Panc1 (cell line): ENCODE results near the gene ZNF200. TPM values are rescaled to one million over a fixed set of nuclear protein-coding genes. Genes with fewer than 3 reads are reported as not detected.

Experiments
- ATAC-seq: fragments of 200-7000 bp; cut with Tn5 transposase; 2 replicates; pipeline ENCODE4 v1.9.1; 2020; ENCODE audit warnings: mild to moderate bottlenecking, moderate library complexity
- BruUV-seq: library from RNA; stranded (reverse); fragments of 400-500 nt; replicated peaks from 2 replicates; lab custom pipeline; 2021; lab: Mats Ljungman, UMichigan
- CTCF ChIA-PET: fragments of 300-600 bp; sonication (Branson Sonifier 250); formaldehyde crosslinking; loops from one replicate; lab custom pipeline; 2022; ENCODE audit warnings: antibody characterized with exemption; lab: Charles Lee
- POLR2A ChIA-PET: fragments of 300-600 bp; sonication (Branson Sonifier 250); formaldehyde crosslinking; loops from one replicate; lab custom pipeline; 2022; ENCODE audit warnings: antibody characterized with exemption; lab: Charles Lee
- DNase-seq: peaks from one replicate; pipeline ENCODE4 v3.0.0-alpha.2; 2010; ENCODE audit warnings: low read depth, low spot score
- H3K27ac ChIP-seq: 2 replicates; pipeline ENCODE4 v1.5.1; 2011; ENCODE audit warnings: mild to moderate bottlenecking, low read length, inconsistent platforms
- H3K27me3 ChIP-seq: fragments of 200-500 bp; sonication (Bioruptor generic); 2 replicates; pipeline ENCODE4 v1.6.0; 2014; ENCODE audit warnings: low read length, inconsistent platforms; ENCODE audit not compliant: control insufficient read depth, insufficient read depth
- H3K36me3 ChIP-seq: fragments of 200-500 bp; sonication (Bioruptor generic); 2 replicates; pipeline ENCODE4 v1.5.1; 2014; ENCODE audit warnings: inconsistent platforms, mild to moderate bottlenecking, low read length, moderate library complexity; ENCODE audit not compliant: control insufficient read depth, insufficient read depth
- H3K4me1 ChIP-seq: 2 replicates; pipeline ENCODE4 v1.5.1; 2011; ENCODE audit warnings: inconsistent platforms, mild to moderate bottlenecking, low read length, moderate library complexity; ENCODE audit not compliant: control insufficient read depth, insufficient read depth
- H3K4me3 ChIP-seq, 2 experiments: 2 replicates each; pipeline ENCODE4 v1.5.1; 2011 to 2012; ENCODE audit warnings: low read depth in 2 of 2, low read length in 2 of 2, mild to moderate bottlenecking in 2 of 2, inconsistent platforms in 1 of 2, moderate library complexity in 1 of 2
- H3K9me3 ChIP-seq: fragments of 200-500 bp; sonication (Bioruptor generic); 2 replicates; pipeline ENCODE4 v1.5.1; 2014; ENCODE audit warnings: low read depth, mild to moderate bottlenecking, inconsistent platforms, low read length, moderate library complexity; ENCODE audit not compliant: control insufficient read depth, insufficient read depth
- CTCF ChIP-seq: fragments of 450-650 bp; IDR thresholded peaks from 2 replicates; pipeline ENCODE4 v1.5.1; 2017; ENCODE audit warnings: mild to moderate bottlenecking
- POLR2AphosphoS5 ChIP-seq: IDR thresholded peaks from 2 replicates; pipeline ENCODE4 v1.6.1; 2012; ENCODE audit warnings: mild to moderate bottlenecking, low read depth, low read length, moderate library complexity
- REST ChIP-seq, 2 experiments: IDR thresholded peaks; 2 replicates each; pipeline ENCODE4 v1.6.1; 2011 to 2012; ENCODE audit warnings: low read depth in 2 of 2, control low read depth in 1 of 2, low read length in 1 of 2, mild to moderate bottlenecking in 1 of 2, moderate library complexity in 1 of 2; ENCODE audit not compliant: insufficient read depth in 1 of 2
- SIN3A ChIP-seq: IDR thresholded peaks from 2 replicates; pipeline ENCODE4 v1.6.1; 2012; ENCODE audit warnings: low read depth, mild to moderate bottlenecking, low read length, moderate library complexity, borderline replicate concordance; ENCODE audit not compliant: insufficient read depth
- TCF7L2 ChIP-seq: IDR thresholded peaks from 2 replicates; pipeline ENCODE4 v1.6.1; 2011; ENCODE audit warnings: mild to moderate bottlenecking, low read depth, low read length, inconsistent platforms
- in situ Hi-C: cut with HindIII; loops from 2 replicates; pipeline ENCODE4 v1.10.0; 2016; ENCODE audit warnings: low sequenced_read_pairs, low pct_unique_long_range_greater_than_20kb
- intact Hi-C: fragments of 100-400 bp; cut with micrococcal nuclease; formaldehyde crosslinking; loops from one replicate; pipeline ENCODE4 v1.10.0; 2022; ENCODE audit not compliant: unreplicated experiment
- total RNA-seq: library from RNA; stranded (reverse); gene quantifications from one replicate; pipeline ENCODE4 v1.2.1, GENCODE V29; 2021; ENCODE audit not compliant: unreplicated experiment

Gene ZNF200
- total RNA-seq, 1 experiment from 2014 or later, result 12.4 TPM

GRCh38 chr16:3249451-3249850 lies 14.5 kb upstream of the ZNF200 start:
- TF ChIP-seq CTCF (no peak), SIN3A (no peak)
- ATAC-seq, result no peak
- in situ Hi-C loops, result no loop called here
- no TSS peak for BruUV-seq
- H3K27ac ChIP-seq, result no peak overlapping the region
- no peaks in the 10 kb centered on the region for H3K9me3 ChIP-seq
- H3K36me3 ChIP-seq, result no peaks in the 10 kb centered on the region
- ChIA-PET CTCF (no interaction called here), POLR2A (interaction anchor here (0.9 kb wide), 1 partner anchor 16 kb away, joined by 3 read pairs; no protein-coding TSS in a partner anchor)
- no peaks in the 10 kb centered on the region for H3K4me1 ChIP-seq
- no peak overlapping the region for H3K4me3 ChIP-seq
- no peaks in the 10 kb centered on the region for H3K27me3 ChIP-seq
- no peak for DNase-seq
- intact Hi-C loops, result no loop called here

- no peak overlapping the region for H3K27ac ChIP-seq
- TF ChIP-seq CTCF (no peak), SIN3A (no peak), REST (IDR thresholded peaks at IDR 0.05; ENCODE audit: insufficient read depth in 1 of 2, low read depth in 2 of 2, low read length in 1 of 2) (no peak), TCF7L2 (no peak), POLR2AphosphoS5 (no peak)
- in situ Hi-C loops (no loop called here), intact Hi-C loops (no loop called here)
- no peak overlapping the region for H3K4me3 ChIP-seq
- H3K27me3 ChIP-seq, result no peaks in the 10 kb centered on the region
- H3K36me3 ChIP-seq, result no peaks in the 10 kb centered on the region
- ATAC-seq (no peak), DNase-seq (no peak)
- H3K4me1 ChIP-seq, result no peaks in the 10 kb centered on the region
- ChIA-PET POLR2A (interaction anchor here (0.6 to 0.9 kb wide), 2 partner anchors 10 to 16 kb away, joined by 3 read pairs; no protein-coding TSS in a partner anchor), CTCF (interaction anchor here (0.6 kb wide), 1 partner anchor 29 kb away, joined by 9 read pairs; no protein-coding TSS in a partner anchor)
- no TSS peak for BruUV-seq
- no peaks in the 10 kb centered on the region for H3K9me3 ChIP-seq
Measured at GRCh38 chr16:3249020-3249419, 14.1 kb upstream of the ZNF200 start.
